Activated naive CD8-positive, alpha-beta T cell treated with anti-CD3 and anti-CD28 coated beads, Interleukin-2, amount 50 U/mL, for 16 hours (primary cell): Measurements from ENCODE around the gene ATXN2.
"Not testable (repeated sequence)": the region's sequence is repeated elsewhere in the genome, so short reads cannot be mapped to it uniquely, and the experiment has no call there.

Experiments used
- DNase-seq: peaks from one replicate; pipeline ENCODE4 v3.0.0-alpha.2; 2020; ENCODE audit warnings: low read depth, low spot score

Gene ATXN2

GRCh38 chr12:111503116-111503515 lies 96.0 kb downstream of the ATXN2 start:
- no peak for DNase-seq

GRCh38 chr12:111494676-111495075 lies 104.4 kb downstream of the ATXN2 start:
- no peak for DNase-seq

GRCh38 chr12:111492979-111493378 lies 106.1 kb downstream of the ATXN2 start:
- not testable (repeated sequence) for DNase-seq

- no peak for DNase-seq
Measured at GRCh38 chr12:111488798-111489197, 110.3 kb downstream of the ATXN2 start.

GRCh38 chr12:111488271-111488670 lies 110.8 kb downstream of the ATXN2 start:
- no peak for DNase-seq

GRCh38 chr12:111482462-111482861 lies 116.7 kb downstream of the ATXN2 start:
- no peak for DNase-seq

- DNase-seq: no peak
Measured at GRCh38 chr12:111471236-111471635, 127.9 kb downstream of the ATXN2 start.

- DNase-seq: no peak
Measured at GRCh38 chr12:111469401-111469800, 129.7 kb downstream of the ATXN2 start.

GRCh38 chr12:111467857-111468241 lies 131.3 kb downstream of the ATXN2 start:
- DNase-seq: no peak

GRCh38 chr12:111467092-111467856 lies 131.8 kb downstream of the ATXN2 start:
- DNase-seq: no peak

GRCh38 chr12:111462210-111462769 lies 136.8 kb downstream of the ATXN2 start:
- no peak for DNase-seq

GRCh38 chr12:111460111-111460510 lies 139.0 kb downstream of the ATXN2 start:
- DNase-seq: not testable (repeated sequence)

- no peak for DNase-seq
Measured at GRCh38 chr12:111458546-111459172, 140.5 kb downstream of the ATXN2 start.

- no peak for DNase-seq
Measured at GRCh38 chr12:111457577-111457976, 141.5 kb downstream of the ATXN2 start.

GRCh38 chr12:111457071-111457470 lies 142.0 kb downstream of the ATXN2 start:
- DNase-seq: no peak

GRCh38 chr12:111455448-111456320 lies 143.4 kb downstream of the ATXN2 start:
- no peak for DNase-seq

- no peak for DNase-seq
Measured at GRCh38 chr12:111454716-111455447, 144.2 kb downstream of the ATXN2 start.

GRCh38 chr12:111454311-111454710 lies 144.8 kb downstream of the ATXN2 start:
- no peak for DNase-seq

GRCh38 chr12:111453071-111453989 lies 145.8 kb downstream of the ATXN2 start:
- no peak for DNase-seq

- DNase-seq: no peak
Measured at GRCh38 chr12:111451649-111452129, 147.4 kb downstream of the ATXN2 start.
